K562 (cell line): ENCODE measurements around the gene SH3D21. TPM values are rescaled to one million over a fixed set of nuclear protein-coding genes. Genes with fewer than 3 reads are reported as not detected.

Source experiments
- BMI1 ChIP-seq: fragments of 150-350 bp; IDR thresholded peaks from 2 replicates; pipeline ENCODE4 v1.6.1; 2014; ENCODE audit warnings: low read length
- BRCA1 ChIP-seq, 2 experiments: fragments of 450-650 bp in 1 of 2; sonication (generic) in 1 of 2; formaldehyde crosslinking in 1 of 2; IDR thresholded peaks; 2 replicates each; pipeline versions ENCODE4 v1.5.0 to v1.6.1; 2017 to 2020; ENCODE audit warnings: mild to moderate bottlenecking in 1 of 2, missing genetic modification reagents in 1 of 2
- CREB5 ChIP-seq: fragments of 250-450 bp; sonication (Bioruptor Pico); IDR thresholded peaks from 2 replicates; pipeline ENCODE4 v1.5.0; 2020; ENCODE audit warnings: mild to moderate bottlenecking
- GABPA ChIP-seq: fragments of 200-800 bp; sonication (Bioruptor generic); conservative IDR thresholded peaks from 2 replicates; pipeline ENCODE4 v1.6.1; 2016; ENCODE audit warnings: low read depth, missing genetic modification characterization, missing compliant biosample characterization
- HNRNPUL1 ChIP-seq: fragments of 200-400 bp; formaldehyde crosslinking; IDR thresholded peaks from 2 replicates; pipeline ENCODE4 v1.6.1; 2017; ENCODE audit warnings: low read length
- NRF1 ChIP-seq, 2 experiments: fragments of 450-650 bp; IDR thresholded peaks in 1 of 2; conservative IDR thresholded peaks in 1 of 2; 2 replicates each; pipeline ENCODE4 v1.6.1; 2014; ENCODE audit warnings: mild to moderate bottlenecking in 2 of 2
- POLR2A ChIP-seq: fragments of 450-650 bp; conservative IDR thresholded peaks from 2 replicates; pipeline ENCODE4 v1.6.1; 2016
- SAFB ChIP-seq: fragments of 200-400 bp; formaldehyde crosslinking; IDR thresholded peaks from 2 replicates; pipeline ENCODE4 v1.6.1; 2017; ENCODE audit warnings: low read depth, low read length, borderline replicate concordance
- SNAPC5 ChIP-seq: fragments of 250-450 bp; sonication (Bioruptor Pico); IDR thresholded peaks from 2 replicates; pipeline ENCODE4 v1.8.0; 2021; ENCODE audit warnings: moderate library complexity, mild to moderate bottlenecking, inconsistent platforms
- TFAP4 ChIP-seq: sonication (generic); formaldehyde crosslinking; IDR thresholded peaks from 2 replicates; pipeline ENCODE4 v1.8.0; 2022; ENCODE audit warnings: missing genetic modification reagents, mild to moderate bottlenecking, moderate library complexity, borderline replicate concordance
- ZBTB34 ChIP-seq: fragments of 250-450 bp; sonication (Bioruptor Pico); IDR thresholded peaks from 2 replicates; pipeline ENCODE4 v1.8.0; 2021; ENCODE audit warnings: mild to moderate bottlenecking, moderate library complexity
- ZFP36 ChIP-seq: fragments of 150-350 bp; IDR thresholded peaks from 2 replicates; pipeline ENCODE4 v1.6.1; 2018; ENCODE audit warnings: low read length, low read depth; ENCODE audit not compliant: partially characterized antibody
- ZFP91 ChIP-seq: sonication (generic); formaldehyde crosslinking; IDR thresholded peaks from 2 replicates; pipeline ENCODE4 v1.8.0; 2022; ENCODE audit warnings: mild to moderate bottlenecking, missing genetic modification reagents
- ZNF133 ChIP-seq: fragments of 250-450 bp; sonication (Bioruptor Pico); IDR thresholded peaks from 2 replicates; pipeline ENCODE4 v1.4.0; 2020; ENCODE audit warnings: mild to moderate bottlenecking
- ZNF23 ChIP-seq: fragments of 250-450 bp; sonication (Bioruptor Pico); IDR thresholded peaks from 2 replicates; pipeline ENCODE4 v1.4.0; 2020; ENCODE audit warnings: mild to moderate bottlenecking
- ZNF444 ChIP-seq: fragments of 250-450 bp; sonication (Bioruptor Pico); IDR thresholded peaks from 2 replicates; pipeline ENCODE4 v1.4.0; 2020; ENCODE audit warnings: mild to moderate bottlenecking, moderate library complexity
- ZNF609 ChIP-seq: sonication (generic); formaldehyde crosslinking; IDR thresholded peaks from 2 replicates; pipeline ENCODE4 v1.8.1; 2023; ENCODE audit warnings: missing genetic modification reagents, mild to moderate bottlenecking, borderline replicate concordance
- polyA plus RNA-seq, 8 experiments: library from polyadenylated mRNA; depleted of rRNA in 4 of 8; stranded (reverse) in 5 of 8; unstranded in 3 of 8; fragments of >200 nt; fragmentation: Nextera tagmentation in 2 of 8; fragmentation: Illumina TruSeq in 1 of 8; extraction: Ambion mirVana in 2 of 8; extraction: Trizol in 1 of 8; gene quantifications; 2 replicates each; pipeline versions ENCODE4 v1.2.1 to v1.2.3, GENCODE V29; 2011 to 2014; ENCODE audit warnings: inconsistent platforms in 1 of 8, missing spikeins in 1 of 8
- total RNA-seq, 7 experiments: library from RNA; depleted of rRNA in 6 of 7; stranded (reverse); fragments of >200 nt in 6 of 7; fragmentation: Illumina TruSeq in 2 of 7; extraction: Trizol in 2 of 7; gene quantifications; 2 replicates each; pipeline versions ENCODE4 v1.2.1 to v1.2.3, GENCODE V29; 2011 to 2021; ENCODE audit warnings: low replicate concordance in 1 of 7

Gene SH3D21
- total and polyA plus RNA-seq, 9 of the 15 experiments (the other 6 are each of a cell fraction or from before 2014, with no cell fraction given): 0.01 to 4.7 (median 1.8) TPM

- no peak for TF ChIP-seq ZNF609
- TF ChIP-seq ZNF444 (CRISPR knock-in tag): no peak
- TF ChIP-seq ZNF23 (CRISPR knock-in tag): no peak
- no peak for TF ChIP-seq CREB5 (CRISPR knock-in tag)
- no peak for TF ChIP-seq SAFB
- TF ChIP-seq HNRNPUL1: no peak
- TF ChIP-seq NRF1 (conservative IDR thresholded peaks at IDR 0.05 in 1 of 2, IDR thresholded peaks at IDR 0.05 in 1 of 2): 0 out of 4 replicates have a peak, but pooled peaks of 1 of the 2 experiments have one; percentile 11
- no peak for TF ChIP-seq BMI1
- TF ChIP-seq ZBTB34 (CRISPR knock-in tag): no peak
- peak; percentile 40; the same call in 1 of the 2 replicates for TF ChIP-seq TFAP4 (CRISPR knock-in tag)
- TF ChIP-seq ZFP91 (CRISPR knock-in tag): no peak
- TF ChIP-seq BRCA1 (IDR thresholded peaks at IDR 0.05): no peak
- TF ChIP-seq BRCA1 (CRISPR knock-in tag; IDR thresholded peaks at IDR 0.05): no peak
- TF ChIP-seq ZNF133 (CRISPR knock-in tag): no peak; the same call in 1 of the 2 replicates
- TF ChIP-seq POLR2A: no peak; the same call in 1 of the 2 replicates
- no peak for TF ChIP-seq SNAPC5
- peak; percentile 72 for TF ChIP-seq GABPA (tag)
- TF ChIP-seq ZFP36: no peak
Observed at GRCh38 chr1:36323636-36324352, 17.6 kb downstream of the SH3D21 start, which contains the start of gene EVA1B (continued).
